Endothelial cell of umbilical vein (primary cell): ENCODE results near the gene GPSM1. TPM values are rescaled to one million over a fixed set of nuclear protein-coding genes. Genes with fewer than 3 reads are reported as not detected.

Experiments used
- BruUV-seq: library from RNA; stranded (reverse); fragments of 400-500 nt; replicated peaks from 2 replicates; lab custom pipeline; 2021; lab: Mats Ljungman, UMichigan
- CTCF ChIA-PET: fragments of 300-600, 350-600 bp; sonication (Branson Sonifier 250); formaldehyde crosslinking; loops from one replicate; lab custom pipeline; 2021; ENCODE audit warnings: antibody characterized with exemption, inconsistent platforms; lab: Charles Lee
- POLR2A ChIA-PET: fragments of 300-600, 350-600 bp; sonication (Branson Sonifier 250); formaldehyde crosslinking; loops from one replicate; lab custom pipeline; 2021; ENCODE audit warnings: antibody characterized with exemption, inconsistent platforms; lab: Charles Lee
- DNase-seq: peaks from one replicate; pipeline ENCODE4 v3.0.0-alpha.2; 2011; ENCODE audit warnings: low read depth, low spot score
- FAIRE-seq: peaks from 2 replicates; lab custom pipeline; 2011; peaks lifted over from hg19 to GRCh38; lab: Jason Lieb, UNC
- H2AFZ ChIP-seq: 2 replicates; pipeline ENCODE4 v1.6.0; 2012; ENCODE audit warnings: low read depth, low read length, control low read depth, inconsistent platforms
- H3K27ac ChIP-seq: 2 replicates; pipeline ENCODE4 v1.5.1; 2011; ENCODE audit warnings: low read depth, mild to moderate bottlenecking, control low read depth, low read length, moderate library complexity; ENCODE audit not compliant: insufficient read depth
- H3K27me3 ChIP-seq, 2 experiments: 2 replicates each; pipeline versions ENCODE4 v1.6.0 to v1.6.1; 2011; ENCODE audit warnings: low read length in 2 of 2, mixed read lengths in 1 of 2; ENCODE audit not compliant: control insufficient read depth in 2 of 2, insufficient read depth in 2 of 2
- H3K36me3 ChIP-seq, 2 experiments: 2 replicates in 1 of 2; 3 replicates in 1 of 2; pipeline ENCODE4 v1.5.1; 2011; ENCODE audit warnings: low read length in 2 of 2, mild to moderate bottlenecking in 1 of 2, moderate library complexity in 1 of 2; ENCODE audit not compliant: control insufficient read depth in 2 of 2, insufficient read depth in 2 of 2; ENCODE audit errors: extremely low read depth in 1 of 2
- H3K4me1 ChIP-seq: 3 replicates; pipeline ENCODE4 v1.5.1; 2011; ENCODE audit warnings: mild to moderate bottlenecking, low read length; ENCODE audit not compliant: control insufficient read depth, insufficient read depth; ENCODE audit errors: extremely low read depth
- H3K4me2 ChIP-seq: 2 replicates; pipeline ENCODE4 v1.6.1; 2011; ENCODE audit warnings: low read length, control low read depth, mixed read lengths; ENCODE audit not compliant: insufficient read depth
- H3K4me3 ChIP-seq, 3 experiments: fragments of 200-600 bp in 1 of 3; sonication (generic), shearing (Covaris generic) in 1 of 3; replicated peaks in 1 of 3; 2 replicates each; pipeline ENCODE4 v1.5.1; 2011 to 2016; ENCODE audit warnings: control low read depth in 3 of 3, low read length in 3 of 3, mild to moderate bottlenecking in 2 of 3, inconsistent platforms in 1 of 3, low read depth in 1 of 3, moderate library complexity in 1 of 3; ENCODE audit not compliant: insufficient read depth in 1 of 3
- H3K79me2 ChIP-seq: 2 replicates; pipeline ENCODE4 v1.6.0; 2012; ENCODE audit warnings: low read length, inconsistent platforms; ENCODE audit not compliant: control insufficient read depth, insufficient read depth
- H3K9ac ChIP-seq: replicated peaks from 2 replicates; pipeline ENCODE3; 2011; ENCODE audit warnings: low read length, control low read depth; ENCODE audit not compliant: insufficient read depth; ENCODE audit errors: extremely low read depth
- H3K9me1 ChIP-seq: replicated peaks from 3 replicates; pipeline ENCODE4 v1.6.0; 2011; ENCODE audit warnings: mild to moderate bottlenecking, low read length; ENCODE audit not compliant: control insufficient read depth, insufficient read depth; ENCODE audit errors: extremely low read depth
- H3K9me3 ChIP-seq: replicated peaks from 2 replicates; pipeline ENCODE4 v1.5.1; 2012; ENCODE audit warnings: low read length, inconsistent platforms; ENCODE audit not compliant: control insufficient read depth, insufficient read depth
- H4K20me1 ChIP-seq: replicated peaks from 2 replicates; pipeline ENCODE3; 2011; ENCODE audit warnings: mild to moderate bottlenecking, low read length; ENCODE audit not compliant: control insufficient read depth, insufficient read depth; ENCODE audit errors: extremely low read depth
- EZH2 ChIP-seq: IDR thresholded peaks from 2 replicates; pipeline ENCODE4 v1.6.1; 2012; ENCODE audit warnings: borderline replicate concordance, low read depth, mild to moderate bottlenecking, moderate library complexity, low read length, inconsistent platforms; ENCODE audit not compliant: severe bottlenecking
- FOS ChIP-seq: IDR thresholded peaks from 2 replicates; pipeline ENCODE4 v1.6.1; 2011; ENCODE audit warnings: mild to moderate bottlenecking, low read length, moderate library complexity, borderline replicate concordance; ENCODE audit not compliant: insufficient read depth
- JUN ChIP-seq: IDR thresholded peaks from 2 replicates; pipeline ENCODE4 v1.6.1; 2011; ENCODE audit warnings: borderline replicate concordance, low read depth; ENCODE audit not compliant: insufficient read length, insufficient read depth
- MYC ChIP-seq: IDR thresholded peaks from one replicate; pipeline ENCODE4 v1.6.1; 2011; ENCODE audit warnings: mild to moderate bottlenecking, low read depth, low read length
- POLR2A ChIP-seq: IDR thresholded peaks from 2 replicates; pipeline ENCODE4 v1.6.1; 2012; ENCODE audit warnings: low read depth, mild to moderate bottlenecking, control low read depth, low read length
- POLR2AphosphoS5 ChIP-seq: IDR thresholded peaks from 2 replicates; pipeline ENCODE4 v1.6.1; 2012; ENCODE audit warnings: low read depth, mild to moderate bottlenecking, control low read depth, low read length, moderate library complexity; ENCODE audit not compliant: insufficient read depth
- dilution Hi-C: fragments of 300-500 bp; cut with MboI; formaldehyde crosslinking; loops from one replicate; pipeline ENCODE4 v1.15.0; 2019; ENCODE audit warnings: low sequenced_read_pairs; ENCODE audit not compliant: extremely low pct_ligation_motif_present
- intact Hi-C: fragments of 100-400 bp; cut with micrococcal nuclease; formaldehyde crosslinking; loops from one replicate; pipeline ENCODE4 v1.10.0; 2022
- polyA plus RNA-seq, 4 experiments: library from polyadenylated mRNA; depleted of rRNA in 3 of 4; stranded (reverse) in 3 of 4; unstranded in 1 of 4; fragments of >200 nt; gene quantifications; 2 replicates each; pipeline versions ENCODE4 v1.2.1 to v1.2.3, GENCODE V29; 2011 to 2012; ENCODE audit warnings: missing spikeins in 1 of 4
- total RNA-seq: library from RNA; stranded (reverse); gene quantifications from 2 replicates; pipeline ENCODE4 v1.2.3, GENCODE V29; 2021
- TF ChIP-seq, protein P1 (sequence below): IDR thresholded peaks from 2 replicates; pipeline ENCODE4 v1.6.1; 2011; ENCODE audit not compliant: insufficient read depth, insufficient read length
- TF ChIP-seq, protein P2 (sequence below), 2 donors: IDR thresholded peaks; 1 replicate in 1 of 2; 2 replicates in 1 of 2; pipeline ENCODE4 v1.5.1; 2011; ENCODE audit warnings: low read length in 2 of 2, mild to moderate bottlenecking in 2 of 2, moderate library complexity in 2 of 2, control low read depth in 1 of 2, inconsistent platforms in 1 of 2, low read depth in 1 of 2; ENCODE audit not compliant: insufficient read depth in 1 of 2; ENCODE audit errors: extremely low read depth in 1 of 2

The GPSM1 gene
- total and polyA plus RNA-seq, 2 donors (not counting 3 experiments of a cell fraction or from before 2014, with no cell fraction given), result 34.6 to 47.1 TPM

DNA sequence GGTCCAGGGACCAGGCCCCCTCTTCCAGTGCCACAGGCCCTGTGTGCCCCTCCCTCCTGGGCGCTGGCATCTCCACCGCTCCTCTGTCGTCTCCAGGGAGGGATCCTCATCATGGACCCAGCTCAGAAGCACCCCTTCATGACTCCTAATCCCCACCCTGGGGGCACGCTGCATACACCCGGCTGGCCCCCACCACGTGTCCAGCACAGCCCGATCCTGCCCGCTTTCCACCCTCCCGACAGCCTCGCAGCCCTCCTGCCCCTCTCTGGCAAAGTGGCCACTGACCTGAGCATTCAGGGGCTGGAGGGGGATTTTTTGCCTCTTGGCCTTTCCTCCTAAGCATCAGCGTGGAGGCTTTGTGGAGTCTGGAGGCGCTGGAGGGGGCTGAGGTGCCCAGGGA lies 24.8 kb upstream of the GPSM1 start:
- DNase-seq (no peak), FAIRE-seq (no peak)
- Histone ChIP-seq H3K9me1 (no peaks in the 10 kb centered on the region), H3K9me3 (no peaks in the 10 kb centered on the region), H3K4me1 (no peaks in the 10 kb centered on the region), H4K20me1 (no peaks in the 10 kb centered on the region), H3K27ac (no peak overlapping the region), H2AFZ (no peak overlapping the region), H3K4me3 (no peak overlapping the region), H3K9ac (no peak overlapping the region), H3K79me2 (no peaks in the 10 kb centered on the region), H3K27me3 (no peaks in the 10 kb centered on the region), H3K36me3 (no peaks in the 10 kb centered on the region), H3K4me2 (no peak overlapping the region)
- dilution Hi-C loops (no loop called here), intact Hi-C loops (no loop called here)
- no TSS peak for BruUV-seq
- ChIA-PET POLR2A (no interaction called here), CTCF (no interaction called here)
- TF ChIP-seq POLR2AphosphoS5, result no peak
- TF ChIP-seq FOS, result no peak

DNA sequence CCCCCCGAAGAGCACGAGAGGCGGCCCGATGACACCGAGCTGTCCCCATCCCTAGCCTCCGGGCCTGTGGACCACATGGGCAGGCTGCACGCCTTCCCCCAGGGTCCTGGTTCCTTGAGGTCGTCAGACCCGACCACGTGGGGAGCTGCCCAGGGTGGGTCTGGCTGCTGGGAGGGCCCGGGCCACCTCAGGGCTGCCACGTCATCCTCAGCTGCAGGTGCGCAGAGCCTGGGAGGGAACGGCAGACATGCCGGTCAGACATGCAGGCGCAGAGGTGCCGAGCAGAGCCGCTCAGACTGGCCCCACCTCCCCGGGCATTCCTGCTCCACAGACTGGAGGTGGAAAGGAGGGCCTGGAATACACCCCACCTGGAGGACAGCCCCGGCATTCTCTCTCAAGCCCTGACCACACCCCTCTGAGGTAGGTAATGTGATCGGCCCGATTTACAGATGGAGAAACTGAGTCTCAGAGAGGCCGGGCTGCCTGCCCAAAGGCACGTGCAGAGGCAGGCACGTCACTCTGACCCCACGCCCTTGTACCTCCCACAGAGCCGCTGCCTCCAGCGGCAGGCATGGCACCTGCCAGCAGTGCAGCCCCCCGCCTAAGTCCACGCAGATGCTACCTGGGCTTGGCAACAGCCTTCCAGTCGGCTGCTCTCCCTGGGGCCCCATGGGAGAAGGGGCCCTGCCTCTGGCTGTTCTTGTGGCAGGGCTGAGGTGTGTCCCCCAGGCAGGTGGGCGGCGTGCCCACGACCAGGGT lies 24.1 kb upstream of the GPSM1 start:
- dilution Hi-C loops, result no loop called here

More for the DNA sequence above, 24.1 kb upstream of the GPSM1 start:
- Histone ChIP-seq H3K27ac (no peak overlapping the region), H3K9ac (no peak overlapping the region), H3K4me3 (no peak overlapping the region), H3K4me2 (no peak overlapping the region), H3K4me1 (no peaks in the 10 kb centered on the region), H2AFZ (no peak overlapping the region), H3K9me3 (no peaks in the 10 kb centered on the region), H4K20me1 (no peaks in the 10 kb centered on the region), H3K27me3 (no peaks in the 10 kb centered on the region), H3K36me3 (no peaks in the 10 kb centered on the region), H3K79me2 (no peaks in the 10 kb centered on the region), H3K9me1 (no peaks in the 10 kb centered on the region)
- POLR2A ChIA-PET, result no interaction called here
- FAIRE-seq (no peak), DNase-seq (no peak)
- intact Hi-C loops, result no loop called here
- CTCF ChIA-PET, result interaction anchor here (1.2 kb wide), 1 partner anchor 10 kb away, joined by 4 read pairs; no protein-coding TSS in a partner anchor
- TF ChIP-seq POLR2AphosphoS5, result no peak
- TF ChIP-seq, protein P1, sequence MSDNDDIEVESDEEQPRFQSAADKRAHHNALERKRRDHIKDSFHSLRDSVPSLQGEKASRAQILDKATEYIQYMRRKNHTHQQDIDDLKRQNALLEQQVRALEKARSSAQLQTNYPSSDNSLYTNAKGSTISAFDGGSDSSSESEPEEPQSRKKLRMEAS, result no peak
- no peak for TF ChIP-seq EZH2
- TF ChIP-seq, protein P2, sequence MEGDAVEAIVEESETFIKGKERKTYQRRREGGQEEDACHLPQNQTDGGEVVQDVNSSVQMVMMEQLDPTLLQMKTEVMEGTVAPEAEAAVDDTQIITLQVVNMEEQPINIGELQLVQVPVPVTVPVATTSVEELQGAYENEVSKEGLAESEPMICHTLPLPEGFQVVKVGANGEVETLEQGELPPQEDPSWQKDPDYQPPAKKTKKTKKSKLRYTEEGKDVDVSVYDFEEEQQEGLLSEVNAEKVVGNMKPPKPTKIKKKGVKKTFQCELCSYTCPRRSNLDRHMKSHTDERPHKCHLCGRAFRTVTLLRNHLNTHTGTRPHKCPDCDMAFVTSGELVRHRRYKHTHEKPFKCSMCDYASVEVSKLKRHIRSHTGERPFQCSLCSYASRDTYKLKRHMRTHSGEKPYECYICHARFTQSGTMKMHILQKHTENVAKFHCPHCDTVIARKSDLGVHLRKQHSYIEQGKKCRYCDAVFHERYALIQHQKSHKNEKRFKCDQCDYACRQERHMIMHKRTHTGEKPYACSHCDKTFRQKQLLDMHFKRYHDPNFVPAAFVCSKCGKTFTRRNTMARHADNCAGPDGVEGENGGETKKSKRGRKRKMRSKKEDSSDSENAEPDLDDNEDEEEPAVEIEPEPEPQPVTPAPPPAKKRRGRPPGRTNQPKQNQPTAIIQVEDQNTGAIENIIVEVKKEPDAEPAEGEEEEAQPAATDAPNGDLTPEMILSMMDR (IDR thresholded peaks at IDR 0.05; ENCODE audit: extremely low read depth in 1 of 2, insufficient read depth in 1 of 2, low read depth in 1 of 2, low read length in 2 of 2), result no peak
- TF ChIP-seq MYC, result no peak
- TF ChIP-seq JUN, result no peak
- TF ChIP-seq FOS, result no peak
- no peak for TF ChIP-seq POLR2A
- no TSS peak for BruUV-seq
